ENCODE data around the gene HDHD2. TPM values are rescaled to one million over a fixed set of nuclear protein-coding genes. Genes with fewer than 3 reads are reported as not detected.
"Not testable (repeated sequence)": the region's sequence is repeated elsewhere in the genome, so short reads cannot be mapped to it uniquely, and the experiment has no call there.

Gene HDHD2, protein sequence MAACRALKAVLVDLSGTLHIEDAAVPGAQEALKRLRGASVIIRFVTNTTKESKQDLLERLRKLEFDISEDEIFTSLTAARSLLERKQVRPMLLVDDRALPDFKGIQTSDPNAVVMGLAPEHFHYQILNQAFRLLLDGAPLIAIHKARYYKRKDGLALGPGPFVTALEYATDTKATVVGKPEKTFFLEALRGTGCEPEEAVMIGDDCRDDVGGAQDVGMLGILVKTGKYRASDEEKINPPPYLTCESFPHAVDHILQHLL
- 37.7 and 40.6 TPM in 2 replicates for total RNA-seq

DNA sequence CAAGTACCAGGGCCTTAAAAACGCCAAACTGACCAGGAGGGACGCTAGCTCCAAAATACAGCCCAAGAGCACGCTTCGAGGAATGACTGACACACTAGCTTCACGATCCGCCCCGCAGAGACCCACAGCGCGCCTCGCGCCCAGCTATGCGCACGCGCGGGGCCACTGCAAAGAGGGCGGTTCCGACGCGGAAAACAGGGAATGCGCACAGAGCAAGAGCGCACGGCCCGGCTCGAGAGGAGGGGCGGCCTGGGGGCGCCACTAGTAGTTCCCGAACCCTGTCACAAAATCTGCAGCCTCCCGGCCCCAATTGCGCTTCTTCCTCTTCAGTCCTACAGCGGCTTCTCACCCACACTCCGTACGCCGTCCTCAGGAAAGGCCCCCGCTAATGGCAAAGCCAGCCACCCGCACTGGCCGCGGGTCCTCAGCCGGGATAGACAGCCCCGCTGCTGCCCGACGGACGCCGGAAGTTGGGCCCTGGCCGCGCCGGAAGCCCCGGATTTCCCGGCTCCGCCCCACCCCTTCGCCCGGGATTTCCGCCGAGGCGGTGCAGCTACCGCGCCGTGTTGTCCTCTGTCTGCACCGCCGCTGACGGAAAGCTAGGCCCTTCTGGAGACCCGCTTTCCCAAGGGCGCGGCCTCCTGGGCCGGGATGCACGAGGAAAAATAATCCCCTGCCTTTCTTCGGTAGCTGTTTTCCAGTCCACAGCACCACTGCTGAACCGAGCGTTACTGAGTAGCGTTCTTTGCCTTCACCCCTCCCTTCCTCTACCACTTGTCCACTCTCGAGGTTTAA lies at the start of gene HDHD2:
Gene HDHD2, minus strand, starts transcription at position 472 of the 795 bp plus-strand sequence. CDS start 14,061 bp downstream, outside the sequence.
- peak within 1 kb of the TSS; percentile 95 for H3K27ac Mint-ChIP-seq
- H3K4me1 Mint-ChIP-seq, result peaks cover 27% of the 10 kb centered on the region
- peaks cover 22% of the 10 kb centered on the region for H3K36me3 Mint-ChIP-seq (ENCODE audit: low read depth)
- no peaks in the 10 kb centered on the region for H3K27me3 Mint-ChIP-seq
- peak; percentile 95 for DNase-seq
- intact Hi-C loops (cut with micrococcal nuclease), result loop anchor here (1.0 kb wide), 2 partner anchors 26 to 30 kb away; partner anchors contain the start of gene IER3IP1
- peaks cover 3% of the 10 kb centered on the region for H3K9me3 Mint-ChIP-seq
- peak within 1 kb of the TSS; percentile 96 for H3K4me3 Mint-ChIP-seq

GRCh38 chr18:47195961-47196360 lies 45.7 kb upstream of the HDHD2 start:
- peaks cover 41% of the 10 kb centered on the region for H3K27me3 Mint-ChIP-seq
- H3K27ac Mint-ChIP-seq; intact Hi-C loops (cut with micrococcal nuclease): not testable (repeated sequence)

DNA sequence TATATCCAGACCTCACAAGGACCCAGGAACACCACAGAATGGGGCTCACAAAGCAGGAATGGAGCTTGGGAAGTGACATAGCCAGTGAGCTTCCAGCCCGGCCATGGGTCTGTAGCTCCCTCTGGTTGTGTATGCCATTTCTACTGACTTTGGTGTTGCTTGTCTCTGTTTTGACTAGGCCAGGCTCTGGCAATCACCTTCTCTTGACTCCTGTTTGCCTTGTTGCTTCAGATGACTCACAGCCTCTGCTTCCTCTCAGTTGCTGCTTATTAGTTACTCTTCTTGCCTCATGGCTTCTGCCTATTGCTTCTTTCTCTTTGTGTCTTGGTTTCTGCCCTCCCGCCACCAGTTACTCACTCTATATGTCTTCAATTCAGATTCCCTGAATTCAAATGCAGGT lies 41.7 kb upstream of the HDHD2 start:
- no peak overlapping the region for H3K27ac Mint-ChIP-seq
- H3K4me3 Mint-ChIP-seq, result no peak overlapping the region
- H3K36me3 Mint-ChIP-seq (ENCODE audit: low read depth), result no peaks in the 10 kb centered on the region
- no peaks in the 10 kb centered on the region for H3K9me3 Mint-ChIP-seq
- intact Hi-C loops (cut with micrococcal nuclease), result no loop called here
- H3K4me1 Mint-ChIP-seq, result peaks cover 7% of the 10 kb centered on the region
- no peak for DNase-seq
- H3K27me3 Mint-ChIP-seq, result peaks cover 15% of the 10 kb centered on the region

More at GRCh38 chr18:47195961-47196360, 45.7 kb upstream of the HDHD2 start:
- not testable (repeated sequence) for DNase-seq; H3K36me3 Mint-ChIP-seq (ENCODE audit: low read depth); H3K4me1 Mint-ChIP-seq; H3K4me3 Mint-ChIP-seq; H3K9me3 Mint-ChIP-seq

DNA sequence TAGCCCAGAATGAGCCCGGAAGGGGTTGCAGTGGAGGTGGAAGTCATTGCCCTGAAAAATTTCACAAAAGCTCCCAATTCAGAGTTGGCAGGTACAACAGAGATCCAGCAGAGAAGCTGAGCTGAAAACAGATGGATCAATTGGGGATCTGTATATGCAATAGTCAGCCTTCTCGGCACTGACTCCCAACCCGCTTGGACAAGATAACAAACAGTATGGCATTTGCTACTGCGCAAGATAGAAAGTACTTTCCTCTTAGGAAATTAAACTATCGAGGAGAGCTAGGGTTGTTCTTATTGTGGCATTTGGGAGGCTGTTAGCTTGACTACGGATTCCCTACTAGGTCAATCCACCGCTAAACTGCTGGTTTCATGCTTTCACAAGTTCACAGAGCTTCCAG lies 37.4 kb upstream of the HDHD2 start:
- no peak for DNase-seq
- H3K4me3 Mint-ChIP-seq, result no peak overlapping the region
- H3K9me3 Mint-ChIP-seq, result peaks cover 21% of the 10 kb centered on the region
- H3K4me1 Mint-ChIP-seq, result no peaks in the 10 kb centered on the region
- no peak overlapping the region for H3K27ac Mint-ChIP-seq
- H3K27me3 Mint-ChIP-seq, result peaks cover 4% of the 10 kb centered on the region
- intact Hi-C loops (cut with micrococcal nuclease), result no loop called here
- no peaks in the 10 kb centered on the region for H3K36me3 Mint-ChIP-seq (ENCODE audit: low read depth)

DNA sequence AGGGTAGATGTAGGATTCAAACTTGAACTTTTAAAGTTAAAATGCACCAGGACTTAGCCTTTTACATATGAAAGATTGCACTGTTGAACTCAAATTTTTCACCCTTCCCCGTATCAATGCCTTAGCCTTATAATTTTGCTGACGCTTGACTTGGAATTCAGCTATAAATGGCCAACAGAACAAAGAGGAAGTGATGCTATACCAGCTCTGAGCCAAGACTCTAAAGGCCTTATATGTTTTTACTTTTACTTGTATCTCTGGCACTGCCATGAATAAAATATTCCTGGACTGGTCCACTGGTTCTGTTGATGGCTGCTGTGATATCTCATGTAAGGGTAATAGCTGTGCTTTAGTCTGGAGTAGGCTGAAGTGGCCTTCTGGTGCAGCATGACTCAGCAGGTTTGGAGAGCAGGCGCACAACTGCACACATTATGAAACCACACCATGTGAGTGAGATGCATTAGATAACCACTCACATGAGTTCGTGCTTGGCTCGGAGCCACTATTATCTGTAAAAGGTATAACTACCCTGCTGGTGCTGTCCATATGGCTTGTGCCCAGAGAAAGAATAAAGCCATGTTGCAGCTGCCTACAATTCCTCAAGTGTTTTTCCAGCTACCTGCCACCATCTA lies 34.2 kb upstream of the HDHD2 start:
- Mint-ChIP-seq H3K4me3 (no peak overlapping the region), H3K27me3 (peaks cover 8% of the 10 kb centered on the region), H3K9me3 (peaks cover 21% of the 10 kb centered on the region), H3K36me3 (ENCODE audit: low read depth) (no peaks in the 10 kb centered on the region), H3K27ac (no peak overlapping the region), H3K4me1 (no peaks in the 10 kb centered on the region)
- intact Hi-C loops (cut with micrococcal nuclease), result no loop called here
- no peak for DNase-seq

DNA sequence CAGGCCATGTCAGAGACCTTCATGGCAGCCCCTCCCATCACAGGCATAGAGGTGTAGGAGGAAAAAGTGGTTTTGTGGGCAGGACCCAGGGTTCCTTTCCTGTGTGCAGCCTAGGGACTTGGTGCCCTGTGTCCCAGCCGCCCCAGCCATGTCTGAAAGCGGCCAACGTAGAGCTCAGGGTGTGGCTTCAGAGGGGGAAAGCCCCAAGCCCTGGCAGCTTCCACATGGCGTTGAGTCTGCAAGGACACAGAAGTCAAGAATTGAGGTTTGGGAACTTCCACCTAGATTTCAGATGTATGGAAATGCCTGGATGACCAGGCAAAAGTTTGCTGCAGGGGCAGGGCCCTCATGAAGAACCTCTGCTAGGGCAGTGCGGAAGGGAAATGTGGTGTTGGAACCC lies 31.9 kb upstream of the HDHD2 start:
- intact Hi-C loops (cut with micrococcal nuclease); H3K27me3 Mint-ChIP-seq; H3K36me3 Mint-ChIP-seq (ENCODE audit: low read depth); DNase-seq; H3K4me3 Mint-ChIP-seq; H3K27ac Mint-ChIP-seq; H3K4me1 Mint-ChIP-seq: not testable (repeated sequence)
- peaks cover 21% of the 10 kb centered on the region for H3K9me3 Mint-ChIP-seq

DNA sequence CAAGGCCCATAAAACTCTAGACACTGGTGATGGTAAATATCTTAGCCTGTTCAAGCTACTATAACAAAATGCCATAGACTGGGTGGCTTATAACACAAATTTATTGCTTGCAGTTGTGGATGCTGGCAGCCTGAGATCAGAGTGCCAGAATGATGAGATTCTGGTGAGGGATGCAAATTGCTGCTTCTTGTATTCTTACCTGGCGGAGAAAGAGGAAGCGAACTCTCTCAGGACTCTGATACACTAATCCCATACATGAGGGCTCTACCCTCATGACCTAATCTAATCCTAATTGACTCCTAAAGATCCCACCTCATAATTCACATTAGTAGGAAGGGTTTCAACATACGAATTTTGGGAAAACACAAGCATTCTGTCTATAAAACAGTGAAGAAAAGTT lies 30.5 kb upstream of the HDHD2 start:
- peaks cover 2% of the 10 kb centered on the region for H3K4me1 Mint-ChIP-seq

GRCh38 chr18:47179520-47179919 lies 29.2 kb upstream of the HDHD2 start:
- H3K4me1 Mint-ChIP-seq, result peaks cover 2% of the 10 kb centered on the region
- H3K4me3 Mint-ChIP-seq, result no peak overlapping the region
- intact Hi-C loops (cut with micrococcal nuclease), result loop anchor here (5.0 kb wide), 1 partner anchor 37 kb away; no protein-coding TSS in a partner anchor
- H3K36me3 Mint-ChIP-seq (ENCODE audit: low read depth), result peaks cover 2% of the 10 kb centered on the region
- H3K9me3 Mint-ChIP-seq, result peaks cover 7% of the 10 kb centered on the region
- no peak for DNase-seq
- peaks cover 4% of the 10 kb centered on the region for H3K27me3 Mint-ChIP-seq
- no peak overlapping the region for H3K27ac Mint-ChIP-seq

More for the DNA sequence above, 30.5 kb upstream of the HDHD2 start:
- Mint-ChIP-seq H3K27ac (no peak overlapping the region), H3K36me3 (ENCODE audit: low read depth) (no peaks in the 10 kb centered on the region), H3K4me3 (no peak overlapping the region), H3K9me3 (peaks cover 18% of the 10 kb centered on the region), H3K27me3 (peaks cover 5% of the 10 kb centered on the region)
- intact Hi-C loops (cut with micrococcal nuclease), result no loop called here
- DNase-seq, result no peak

- Mint-ChIP-seq H3K27me3 (peaks cover 4% of the 10 kb centered on the region), H3K9me3 (no peaks in the 10 kb centered on the region), H3K36me3 (ENCODE audit: low read depth) (peaks cover 2% of the 10 kb centered on the region), H3K4me3 (peak within 1 kb of the TSS; percentile 32), H3K27ac (peak within 1 kb of the TSS; percentile 68), H3K4me1 (peaks cover 2% of the 10 kb centered on the region)
- intact Hi-C loops (cut with micrococcal nuclease), result loop anchor here (1.0 to 5.0 kb wide), 3 partner anchors 26 to 56 kb away; partner anchors contain the start of gene HDHD2
- DNase-seq, result peak; percentile 97
These were observed 25.7 kb upstream of the HDHD2 start, which contains the start of gene IER3IP1 for GRCh38 chr18:47175898-47176575. TSS of gene IER3IP1 (minus strand) at chr18:47176364. CDS start at chr18:47176277, 87 bp downstream.

GRCh38 chr18:47175283-47175897 lies 25.1 kb upstream of the HDHD2 start:
- Mint-ChIP-seq H3K4me1 (peaks cover 2% of the 10 kb centered on the region), H3K36me3 (ENCODE audit: low read depth) (peaks cover 2% of the 10 kb centered on the region), H3K4me3 (no peak overlapping the region), H3K27me3 (peaks cover 4% of the 10 kb centered on the region), H3K27ac (peak overlapping the region; percentile 68), H3K9me3 (no peaks in the 10 kb centered on the region)
- intact Hi-C loops (cut with micrococcal nuclease), result loop anchor here (5.0 kb wide), 1 partner anchor 33 kb away; no protein-coding TSS in a partner anchor
- no peak for DNase-seq

DNA sequence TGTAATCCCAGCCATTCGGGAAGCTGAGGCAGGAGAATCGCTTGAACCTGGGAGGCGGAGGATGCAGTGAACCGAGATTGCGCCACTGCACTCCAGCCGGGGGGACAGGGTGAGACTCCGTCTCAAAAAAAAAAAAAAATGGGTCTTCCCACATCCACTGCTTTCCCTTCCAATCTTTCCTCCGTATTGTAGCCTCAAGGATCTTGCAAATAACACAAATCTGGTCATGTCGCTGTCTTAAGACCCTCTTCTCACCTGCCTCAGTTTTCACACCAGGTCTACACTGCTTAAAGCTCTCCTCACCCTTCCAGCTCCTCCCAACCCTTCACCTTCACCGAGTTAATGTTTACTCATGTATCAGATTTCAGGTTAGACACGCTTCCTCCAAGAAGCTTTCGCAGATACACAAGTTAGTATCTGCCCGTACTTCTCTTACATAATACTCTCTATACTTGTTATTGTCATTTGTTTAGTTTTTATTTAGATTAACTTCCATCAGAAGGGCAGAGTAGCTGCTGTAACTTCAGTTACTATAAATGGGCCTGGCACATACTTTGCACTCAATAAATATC lies 24.3 kb upstream of the HDHD2 start:
- Mint-ChIP-seq H3K27me3 (peaks cover 2% of the 10 kb centered on the region), H3K27ac (no peak overlapping the region), H3K4me1 (peaks cover 2% of the 10 kb centered on the region), H3K4me3 (no peak overlapping the region), H3K36me3 (ENCODE audit: low read depth) (peaks cover 4% of the 10 kb centered on the region), H3K9me3 (no peaks in the 10 kb centered on the region)
- DNase-seq, result no peak
- intact Hi-C loops (cut with micrococcal nuclease), result loop anchor here (5.0 kb wide), 1 partner anchor 32 kb away; no protein-coding TSS in a partner anchor

DNA sequence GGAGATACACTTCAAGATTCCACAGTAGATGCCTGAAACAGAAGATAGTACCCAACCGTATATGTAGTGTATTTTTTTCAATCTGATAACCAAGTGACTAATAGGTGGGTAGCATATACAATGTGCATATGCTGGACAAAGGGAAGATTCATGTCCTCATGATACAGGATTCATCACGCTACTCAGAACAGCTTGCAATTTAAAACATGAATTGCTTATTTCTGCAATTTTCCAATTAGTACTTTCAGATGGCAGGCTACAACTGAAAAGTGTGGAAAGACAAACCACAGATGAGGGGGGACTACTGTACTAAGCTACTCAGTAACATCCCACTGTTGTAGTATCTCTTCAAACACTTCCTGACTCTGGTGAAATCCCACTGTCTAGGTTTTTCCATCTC lies 22.2 kb upstream of the HDHD2 start:
- intact Hi-C loops (cut with micrococcal nuclease), result no loop called here
- peaks cover 4% of the 10 kb centered on the region for H3K36me3 Mint-ChIP-seq (ENCODE audit: low read depth)
- no peak overlapping the region for H3K27ac Mint-ChIP-seq
- H3K4me3 Mint-ChIP-seq, result no peak overlapping the region
- peaks cover 6% of the 10 kb centered on the region for H3K4me1 Mint-ChIP-seq
- no peaks in the 10 kb centered on the region for H3K27me3 Mint-ChIP-seq
- no peak for DNase-seq
- no peaks in the 10 kb centered on the region for H3K9me3 Mint-ChIP-seq

DNA sequence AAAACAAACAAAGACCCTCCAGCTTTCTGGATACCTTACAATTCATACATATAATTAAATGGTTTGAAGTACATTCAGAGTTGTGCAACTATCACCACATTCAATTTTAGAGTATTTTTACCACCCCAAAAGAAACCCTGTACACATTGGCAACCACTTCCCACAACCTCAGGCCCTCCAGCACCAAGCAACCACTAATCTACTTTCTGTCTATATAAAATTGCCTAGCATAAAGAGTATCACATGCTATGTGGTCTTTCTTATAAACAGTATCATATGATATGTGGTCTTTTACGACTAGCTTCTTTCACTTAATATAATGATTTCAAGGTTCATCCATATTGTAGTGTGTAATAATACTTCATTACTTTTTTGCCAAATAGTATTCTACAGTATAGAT lies 18.6 kb upstream of the HDHD2 start:
- peaks cover 14% of the 10 kb centered on the region for H3K4me1 Mint-ChIP-seq
- no peaks in the 10 kb centered on the region for H3K9me3 Mint-ChIP-seq
- H3K36me3 Mint-ChIP-seq (ENCODE audit: low read depth), result peaks cover 12% of the 10 kb centered on the region
- no peak overlapping the region for H3K4me3 Mint-ChIP-seq
- no peak overlapping the region for H3K27ac Mint-ChIP-seq
- no peak for DNase-seq
- intact Hi-C loops (cut with micrococcal nuclease), result no loop called here
- H3K27me3 Mint-ChIP-seq, result no peaks in the 10 kb centered on the region

Data from activated CD4-positive, alpha-beta T cell treated with anti-CD3 and anti-CD28 coated beads, Interleukin-2, amount 10 ng/mL, durations not matched to agents 24 days and 14 days (primary cell).